HEK293T (cell line): Measurements from ENCODE around the gene ARX.

Experiments used
- CTCF ChIA-PET: fragments of 350-600 bp; formaldehyde crosslinking; extraction: SDS; loops from one replicate; lab custom pipeline; 2021; ENCODE audit warnings: antibody characterized with exemption, inconsistent platforms; lab: Yijun Ruan, JAX
- POLR2A ChIA-PET: fragments of 350-600 bp; formaldehyde crosslinking; extraction: SDS; loops from one replicate; lab custom pipeline; 2020; ENCODE audit warnings: antibody characterized with exemption, inconsistent platforms; lab: Yijun Ruan, JAX
- DNase-seq: peaks from one replicate; pipeline ENCODE4 v3.0.0; 2012; ENCODE audit warnings: mixed read lengths; ENCODE audit errors: extremely low spot score
- ARNT ChIP-seq: fragments of 450-650 bp; IDR thresholded peaks from 2 replicates; pipeline ENCODE4 v1.6.1; 2017; ENCODE audit warnings: mild to moderate bottlenecking
- BHLHE40 ChIP-seq: fragments of 450-650 bp; IDR thresholded peaks from 2 replicates; pipeline ENCODE4 v1.6.1; 2016; ENCODE audit warnings: mild to moderate bottlenecking, moderate library complexity, borderline replicate concordance
- CTBP1 ChIP-seq: fragments of 450-650 bp; IDR thresholded peaks from 2 replicates; pipeline ENCODE4 v1.6.1; 2016; ENCODE audit warnings: borderline replicate concordance
- ELF4 ChIP-seq: fragments of 450-650 bp; IDR thresholded peaks from 2 replicates; pipeline ENCODE4 v1.6.1; 2017; ENCODE audit warnings: antibody characterized with exemption
- FOXA1 ChIP-seq: fragments of 450-650 bp; IDR thresholded peaks from 2 replicates; pipeline ENCODE4 v1.6.1; 2016; ENCODE audit warnings: mild to moderate bottlenecking
- FOXK2 ChIP-seq: fragments of 450-650 bp; IDR thresholded peaks from 2 replicates; pipeline ENCODE4 v1.6.1; 2016; ENCODE audit warnings: mild to moderate bottlenecking
- FOXM1 ChIP-seq: fragments of 450-650 bp; IDR thresholded peaks from 2 replicates; pipeline ENCODE4 v1.6.1; 2017; ENCODE audit warnings: mild to moderate bottlenecking, borderline replicate concordance
- HDGF ChIP-seq: fragments of 450-650 bp; IDR thresholded peaks from 2 replicates; pipeline ENCODE4 v1.6.1; 2017; ENCODE audit warnings: antibody characterized with exemption, borderline replicate concordance
- L3MBTL2 ChIP-seq: fragments of 450-650 bp; conservative IDR thresholded peaks from 2 replicates; pipeline ENCODE4 v1.6.1; 2016; ENCODE audit warnings: mild to moderate bottlenecking
- LEF1 ChIP-seq: fragments of 450-650 bp; IDR thresholded peaks from 2 replicates; pipeline ENCODE4 v1.6.1; 2017; ENCODE audit warnings: mild to moderate bottlenecking, borderline replicate concordance
- NFRKB ChIP-seq: fragments of 450-650 bp; IDR thresholded peaks from 2 replicates; pipeline ENCODE4 v1.6.1; 2016; ENCODE audit warnings: mild to moderate bottlenecking, moderate library complexity
- SP1 ChIP-seq: fragments of 450-650 bp; IDR thresholded peaks from 2 replicates; pipeline ENCODE4 v1.6.1; 2017
- SUZ12 ChIP-seq: fragments of 450-650 bp; IDR thresholded peaks from 2 replicates; pipeline ENCODE4 v1.6.1; 2016; ENCODE audit warnings: mild to moderate bottlenecking
- TARDBP ChIP-seq: fragments of 450-650 bp; IDR thresholded peaks from 2 replicates; pipeline ENCODE4 v1.6.1; 2016
- ZNF384 ChIP-seq: fragments of 450-650 bp; IDR thresholded peaks from 2 replicates; pipeline ENCODE4 v1.6.1; 2016
- TF ChIP-seq, protein P1 (sequence below): fragments of 450-650 bp; IDR thresholded peaks from 2 replicates; pipeline ENCODE4 v1.6.1; 2016

Gene ARX

DNA sequence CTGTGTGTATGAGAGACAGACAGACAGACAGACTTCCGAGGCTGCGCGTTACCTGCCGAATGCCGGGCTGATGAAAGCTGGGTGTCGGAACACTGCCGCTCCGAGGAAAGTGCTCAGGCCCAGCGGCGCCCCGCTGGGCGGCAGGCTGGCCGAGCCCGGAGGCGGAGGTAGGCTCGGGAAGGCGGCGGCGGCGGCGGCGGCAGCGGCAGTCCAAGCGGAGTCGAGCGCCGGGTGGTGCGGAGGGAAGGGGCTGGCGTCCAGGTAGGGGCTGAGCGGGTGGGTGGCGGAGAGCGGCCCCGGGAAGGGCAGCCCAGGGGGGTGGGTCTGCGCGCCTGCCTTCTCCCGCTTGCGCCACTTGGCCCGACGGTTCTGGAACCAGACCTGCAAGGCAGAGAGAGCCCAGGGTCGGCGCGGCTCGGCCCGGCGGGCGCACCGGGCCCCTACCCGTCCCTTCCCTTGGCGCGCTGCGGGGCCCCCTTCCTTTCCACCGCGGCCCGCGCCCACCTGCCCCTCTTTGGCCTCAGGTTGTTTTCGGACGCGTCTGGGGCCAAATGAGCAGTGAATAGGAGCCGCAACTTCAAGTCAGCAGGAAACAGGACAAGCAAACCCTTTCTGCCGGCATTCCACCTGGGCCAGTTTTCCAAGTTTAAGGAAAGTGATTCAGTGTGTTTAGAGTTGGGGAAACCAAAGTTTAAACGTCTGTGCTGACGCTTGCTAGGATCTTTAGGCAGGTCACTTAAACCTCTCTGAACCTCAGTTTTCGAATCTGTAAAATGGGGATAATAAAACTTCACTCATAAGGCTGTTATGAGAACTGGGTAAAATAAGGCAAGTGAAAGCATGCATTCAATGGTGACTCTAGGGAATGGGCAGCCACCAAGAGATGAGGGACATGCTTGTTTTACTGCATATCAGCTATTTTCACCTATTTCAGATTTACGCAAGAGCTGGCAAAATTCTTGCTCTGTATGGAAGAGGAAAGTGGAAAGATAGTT is 8.4 kb downstream of the ARX start:
- POLR2A ChIA-PET, result no interaction called here
- CTCF ChIA-PET, result no interaction called here
- DNase-seq, result peak; percentile 25
- no peak for TF ChIP-seq FOXA1
- TF ChIP-seq HDGF, result no peak
- no peak for TF ChIP-seq CTBP1
- TF ChIP-seq ELF4, result no peak
- TF ChIP-seq BHLHE40, result no peak
- TF ChIP-seq, protein P1, sequence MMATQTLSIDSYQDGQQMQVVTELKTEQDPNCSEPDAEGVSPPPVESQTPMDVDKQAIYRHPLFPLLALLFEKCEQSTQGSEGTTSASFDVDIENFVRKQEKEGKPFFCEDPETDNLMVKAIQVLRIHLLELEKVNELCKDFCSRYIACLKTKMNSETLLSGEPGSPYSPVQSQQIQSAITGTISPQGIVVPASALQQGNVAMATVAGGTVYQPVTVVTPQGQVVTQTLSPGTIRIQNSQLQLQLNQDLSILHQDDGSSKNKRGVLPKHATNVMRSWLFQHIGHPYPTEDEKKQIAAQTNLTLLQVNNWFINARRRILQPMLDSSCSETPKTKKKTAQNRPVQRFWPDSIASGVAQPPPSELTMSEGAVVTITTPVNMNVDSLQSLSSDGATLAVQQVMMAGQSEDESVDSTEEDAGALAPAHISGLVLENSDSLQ, result no peak

DNA sequence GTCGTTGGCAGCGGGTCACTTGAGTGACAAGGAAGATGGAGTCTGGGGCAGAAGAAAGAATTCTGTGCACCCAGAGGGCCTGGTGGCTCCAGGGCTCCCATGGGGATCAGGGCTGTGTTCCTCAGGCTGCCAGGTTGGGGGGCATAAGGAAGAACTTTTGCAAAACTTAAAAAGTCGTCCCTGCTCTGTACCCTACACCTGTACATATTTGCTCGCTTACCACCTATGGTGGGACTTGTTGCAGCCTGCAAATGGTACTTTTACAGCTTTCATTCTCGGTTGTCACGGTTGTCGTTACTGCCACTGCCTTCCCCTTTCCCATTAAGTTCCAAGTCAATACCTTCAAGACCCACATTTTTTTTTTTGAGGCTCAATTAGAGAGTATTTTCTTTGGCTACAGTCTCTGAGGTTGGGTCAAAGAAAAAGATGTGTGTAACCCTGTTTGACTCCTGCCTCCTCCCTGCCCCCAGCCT is 9.1 kb downstream of the ARX start:
- POLR2A ChIA-PET, result no interaction called here
- no peak for TF ChIP-seq LEF1
- TF ChIP-seq FOXA1, result no peak
- TF ChIP-seq CTBP1, result no peak
- no peak for TF ChIP-seq NFRKB
- TF ChIP-seq HDGF, result no peak
- no peak for TF ChIP-seq L3MBTL2
- CTCF ChIA-PET, result no interaction called here
- DNase-seq, result no peak

DNA sequence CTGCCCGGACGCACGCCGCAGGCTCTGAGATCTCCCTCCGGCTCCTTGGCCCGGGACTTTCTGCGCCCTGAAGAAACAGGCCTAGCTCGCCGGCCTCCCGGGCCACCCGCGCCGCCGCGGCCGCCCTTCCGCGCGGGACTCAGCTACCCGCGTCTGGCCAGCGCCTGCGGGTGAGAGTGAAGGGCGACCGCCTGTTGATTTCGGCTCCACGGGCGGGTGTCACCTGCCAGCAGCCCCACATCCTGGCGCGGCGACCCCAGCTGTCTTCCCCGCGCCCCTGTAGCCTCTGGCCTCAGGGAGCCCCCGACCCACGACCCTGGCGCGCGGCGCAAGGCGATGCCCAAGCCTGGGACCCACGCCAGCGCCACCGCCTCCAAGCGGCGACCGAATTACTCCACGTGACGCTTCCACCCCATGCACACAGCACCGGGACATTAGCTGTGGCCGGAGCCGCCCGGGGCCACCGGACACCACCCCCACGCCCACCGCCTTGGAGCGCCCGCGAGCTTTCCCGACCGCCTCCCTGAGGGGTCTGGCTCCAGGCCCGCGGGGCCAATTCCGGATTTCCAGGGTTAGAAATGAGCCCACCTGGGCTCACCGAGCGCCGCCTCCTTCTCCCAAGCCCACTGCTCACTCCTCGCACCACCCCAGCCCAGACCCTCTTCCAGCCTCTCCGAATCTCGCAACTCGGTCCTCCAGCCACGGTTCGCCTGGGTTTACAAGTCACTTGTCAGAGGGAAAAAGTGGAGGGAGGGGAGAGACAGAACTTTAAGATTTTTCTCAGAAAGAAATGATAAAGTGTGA is 10.2 kb downstream of the ARX start:
- ChIA-PET CTCF (no interaction called here), POLR2A (no interaction called here)
- no peak for TF ChIP-seq FOXK2
- TF ChIP-seq, protein P1, result no peak
- DNase-seq, result no peak

DNA sequence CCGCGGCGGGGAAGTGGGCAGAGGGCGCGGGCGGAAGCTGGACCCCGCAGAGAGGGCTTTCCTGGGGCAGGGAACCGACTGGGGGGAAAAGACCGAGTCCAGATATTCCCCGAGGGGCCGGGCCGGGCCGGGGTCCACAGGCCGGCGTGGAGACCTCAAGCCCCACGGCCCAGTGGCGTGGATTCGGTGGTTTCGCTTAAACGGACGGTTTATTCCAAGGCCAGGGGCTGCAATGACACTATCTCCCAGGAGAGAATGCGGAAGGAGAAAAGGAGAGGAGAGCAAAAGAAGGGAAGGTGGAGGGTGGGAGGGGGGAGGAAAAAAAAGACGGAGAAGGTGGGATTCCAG is 10.8 kb downstream of the ARX start:
- ChIA-PET CTCF (no interaction called here), POLR2A (no interaction called here)
- no peak for DNase-seq
- TF ChIP-seq L3MBTL2 (no peak), FOXK2 (no peak), ARNT (no peak), TARDBP (no peak), CTBP1 (no peak), ELF4 (no peak), FOXA1 (no peak), NFRKB (no peak), SUZ12 (no peak), ZNF384 (no peak), FOXM1 (no peak), BHLHE40 (no peak), SP1 (no peak), LEF1 (no peak), HDGF (no peak)
- TF ChIP-seq, protein P1, result no peak

DNA sequence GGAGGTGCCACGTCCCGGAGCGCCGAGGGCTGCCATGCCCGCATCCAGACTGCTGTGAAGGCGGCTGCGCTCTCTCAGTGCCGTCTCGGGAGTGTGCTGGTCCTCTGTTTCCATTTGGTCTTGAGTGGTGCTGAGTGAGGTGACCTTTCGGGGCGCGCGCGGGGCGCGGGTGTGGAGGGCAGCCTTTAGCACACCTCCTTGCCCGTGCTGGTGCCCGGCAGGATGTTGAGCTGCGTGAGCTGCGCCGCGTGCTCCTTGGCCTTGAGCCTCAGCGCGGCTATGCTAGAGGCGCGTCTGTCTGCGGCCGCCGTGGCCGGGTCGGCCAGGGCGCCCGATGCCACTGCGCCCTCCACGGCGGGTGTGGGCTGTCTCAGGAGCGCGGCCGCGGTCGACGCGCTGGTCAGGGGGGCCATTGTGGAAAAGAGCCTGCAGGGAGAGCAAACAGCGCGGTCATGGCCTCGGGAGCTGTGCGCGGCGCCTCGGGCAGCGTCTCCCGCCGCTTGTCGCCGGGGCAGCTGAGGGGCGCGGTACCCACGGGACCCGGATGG is 11.2 kb downstream of the ARX start:
- DNase-seq, result no peak
- no peak for TF ChIP-seq LEF1
- TF ChIP-seq FOXA1, result no peak
- TF ChIP-seq FOXM1, result no peak
- no peak for TF ChIP-seq ZNF384
- no peak for TF ChIP-seq ELF4
- TF ChIP-seq HDGF, result no peak
- no peak for TF ChIP-seq CTBP1
- TF ChIP-seq, protein P1, result no peak
- no peak for TF ChIP-seq TARDBP
- TF ChIP-seq SUZ12, result no peak
- no peak for TF ChIP-seq FOXK2
- TF ChIP-seq SP1, result no peak
- no peak for TF ChIP-seq ARNT
- no peak for TF ChIP-seq BHLHE40
- ChIA-PET CTCF (no interaction called here), POLR2A (no interaction called here)
